DMS79 treated with DMSO at 0.1 percent for 48 hours (cell line): ENCODE measurements around the gene MAP3K5.
"Not testable (repeated sequence)": the region's sequence is repeated elsewhere in the genome, so short reads cannot be mapped to it uniquely, and the experiment has no call there.

Experiments used
- DNase-seq: peaks from one replicate; lab custom pipeline; 2025; lab: John Stamatoyannopoulos, UW

MAP3K5 gene

GRCh38 chr6:136793363-136793762 lies 1.1 kb upstream of the MAP3K5 start:
- no peak for DNase-seq

- no peak for DNase-seq
Observed at GRCh38 chr6:136792095-136792409, 225 bp downstream of the MAP3K5 start.

GRCh38 chr6:136791296-136792094 lies 782 bp downstream of the MAP3K5 start:
- peak; percentile 40 for DNase-seq

- DNase-seq, result no peak
Observed at GRCh38 chr6:136790411-136791295, 1.6 kb downstream of the MAP3K5 start.

GRCh38 chr6:136789440-136789839 lies 2.8 kb downstream of the MAP3K5 start:
- DNase-seq, result not testable (repeated sequence)

GRCh38 chr6:136788069-136788902 lies 4.0 kb downstream of the MAP3K5 start:
- no peak for DNase-seq

- no peak for DNase-seq
Observed at GRCh38 chr6:136787726-136788068, 4.6 kb downstream of the MAP3K5 start.

GRCh38 chr6:136786658-136787057 lies 5.6 kb downstream of the MAP3K5 start:
- DNase-seq, result no peak

- no peak for DNase-seq
Observed at GRCh38 chr6:136784910-136785746, 7.1 kb downstream of the MAP3K5 start.

GRCh38 chr6:136784271-136784664 lies 8.0 kb downstream of the MAP3K5 start:
- no peak for DNase-seq

- no peak for DNase-seq
Observed at GRCh38 chr6:136783495-136784270, 8.6 kb downstream of the MAP3K5 start.

GRCh38 chr6:136783021-136783420 lies 9.3 kb downstream of the MAP3K5 start:
- DNase-seq, result no peak

GRCh38 chr6:136782021-136782770 lies 10.1 kb downstream of the MAP3K5 start:
- no peak for DNase-seq

- no peak for DNase-seq
Observed at GRCh38 chr6:136780972-136781371, 11.3 kb downstream of the MAP3K5 start.

- no peak for DNase-seq
Observed at GRCh38 chr6:136779682-136780081, 12.6 kb downstream of the MAP3K5 start.

- DNase-seq, result no peak
Observed at GRCh38 chr6:136777651-136778050, 14.6 kb downstream of the MAP3K5 start.

- no peak for DNase-seq
Observed at GRCh38 chr6:136775548-136775947, 16.7 kb downstream of the MAP3K5 start.

- no peak for DNase-seq
Observed at GRCh38 chr6:136775081-136775480, 17.2 kb downstream of the MAP3K5 start.

GRCh38 chr6:136774228-136775041 lies 17.8 kb downstream of the MAP3K5 start:
- peak; percentile 21 for DNase-seq
